GM12878 (cell line): ENCODE results near the gene GNAZ. TPM values are rescaled to one million over a fixed set of nuclear protein-coding genes. Genes with fewer than 3 reads are reported as not detected.

Experiments
- ATAC-seq: fragments of 200-7000 bp; cut with Tn5 transposase; 3 replicates; pipeline ENCODE4 v1.9.1; 2020; ENCODE audit warnings: mild to moderate bottlenecking, moderate library complexity
- BruUV-seq: library from RNA; stranded (reverse); fragments of 400-500 nt; replicated peaks from 2 replicates; lab custom pipeline; 2021; lab: Mats Ljungman, UMichigan
- CTCF ChIA-PET: fragments of 300-600 bp; sonication (Branson Sonifier 250); formaldehyde crosslinking; extraction: SDS; loops from one replicate; lab custom pipeline; 2021; ENCODE audit warnings: inconsistent platforms; lab: Yijun Ruan, JAX
- POLR2A ChIA-PET: fragments of 350-600 bp; formaldehyde crosslinking; extraction: SDS; loops from one replicate; lab custom pipeline; 2021; ENCODE audit warnings: inconsistent platforms; lab: Charles Lee
- RAD21 ChIA-PET: fragments of 300-600 bp; sonication (Branson Sonifier 250); formaldehyde crosslinking; loops from one replicate; lab custom pipeline; 2023; ENCODE audit warnings: antibody characterized with exemption; ENCODE audit not compliant: unreplicated experiment; lab: Charles Lee
- SMC1A ChIA-PET: fragments of 300-600 bp; sonication (Branson Sonifier 250); formaldehyde crosslinking; loops from one replicate; lab custom pipeline; 2023; ENCODE audit not compliant: unreplicated experiment, uncharacterized antibody; lab: Charles Lee
- DNase-seq: peaks from one replicate; pipeline ENCODE4 v3.0.0-alpha.2; 2011; ENCODE audit warnings: low read depth, low spot score
- FAIRE-seq: peaks from 3 replicates; lab custom pipeline; 2011; peaks lifted over from hg19 to GRCh38; lab: Jason Lieb, UNC
- H2AFZ ChIP-seq: 2 replicates; pipeline ENCODE4 v1.6.0; 2011; ENCODE audit warnings: low read depth, low read length, control low read depth; ENCODE audit not compliant: control insufficient read depth
- H3K27ac ChIP-seq: 2 replicates; pipeline ENCODE4 v1.5.1; 2011; ENCODE audit warnings: control low read depth; ENCODE audit not compliant: control insufficient read depth, insufficient read depth
- H3K27me3 ChIP-seq, 2 experiments: replicated peaks in 1 of 2; 2 replicates each; pipeline versions ENCODE4 v1.6.0 to v1.6.1; 2011; ENCODE audit warnings: low read length in 1 of 2; ENCODE audit not compliant: control insufficient read depth in 2 of 2, insufficient read depth in 2 of 2
- H3K36me3 ChIP-seq, 2 experiments: 2 replicates each; pipeline ENCODE4 v1.5.1; 2011; ENCODE audit warnings: low read length in 1 of 2; ENCODE audit not compliant: control insufficient read depth in 2 of 2, insufficient read depth in 2 of 2
- H3K4me1 ChIP-seq: 2 replicates; pipeline ENCODE4 v1.6.1; 2011; ENCODE audit warnings: mild to moderate bottlenecking, low read length, moderate library complexity, mixed read lengths; ENCODE audit not compliant: control insufficient read depth, insufficient read depth
- H3K4me2 ChIP-seq: 2 replicates; pipeline ENCODE4 v1.6.0; 2011; ENCODE audit warnings: control low read depth; ENCODE audit not compliant: control insufficient read depth, insufficient read depth
- H3K4me3 ChIP-seq: fragments of 200-600 bp; sonication (generic); 2 replicates; pipeline ENCODE4 v1.5.1; 2016
- H3K79me2 ChIP-seq: 2 replicates; pipeline ENCODE4 v1.6.0; 2011; ENCODE audit warnings: low read length; ENCODE audit not compliant: control insufficient read depth, insufficient read depth
- H3K9ac ChIP-seq: 2 replicates; pipeline ENCODE4 v1.8.0; 2011; ENCODE audit warnings: low read length, control low read depth, mixed read lengths; ENCODE audit not compliant: control insufficient read depth, insufficient read depth
- H3K9me3 ChIP-seq: replicated peaks from 3 replicates; pipeline ENCODE4 v1.5.1; 2011; ENCODE audit warnings: mild to moderate bottlenecking, low read length; ENCODE audit not compliant: control insufficient read depth, insufficient read depth
- H4K20me1 ChIP-seq: 2 replicates; pipeline ENCODE4 v1.6.0; 2011; ENCODE audit not compliant: control insufficient read depth, insufficient read depth
- GATAD2B ChIP-seq: fragments of 450-650 bp; conservative IDR thresholded peaks from 2 replicates; pipeline ENCODE4 v1.6.1; 2017; ENCODE audit warnings: low read depth, mild to moderate bottlenecking, moderate library complexity
- IRF4 ChIP-seq: IDR thresholded peaks from 2 replicates; pipeline ENCODE4 v1.6.1; 2011; ENCODE audit warnings: low read depth, low read length
- MXI1 ChIP-seq: fragments of 150-350 bp; IDR thresholded peaks from 2 replicates; pipeline ENCODE4 v1.6.1; 2011; ENCODE audit warnings: low read depth, mild to moderate bottlenecking, inconsistent platforms, low read length, improper control_type of control experiment
- POU2F2 ChIP-seq: IDR thresholded peaks from 3 replicates; pipeline ENCODE4 v1.6.1; 2011; ENCODE audit warnings: low read depth, mild to moderate bottlenecking, low read length, borderline replicate concordance
- PRDM15 ChIP-seq: fragments of 450-650 bp; formaldehyde crosslinking; IDR thresholded peaks from 2 replicates; pipeline ENCODE4 v1.4.0; 2020; ENCODE audit warnings: mild to moderate bottlenecking, moderate library complexity
- ZZZ3 ChIP-seq: IDR thresholded peaks from 2 replicates; pipeline ENCODE4 v1.6.1; 2011; ENCODE audit warnings: low read depth; ENCODE audit not compliant: control insufficient read depth, insufficient read length
- WGBS: methylation state at CpG from one replicate; pipeline ENCODE4 v1.1.6; 2016; ENCODE audit warnings: low lambda C conversion rate; ENCODE audit not compliant: insufficient replicate concordance, insufficient coverage; ENCODE audit errors: missing lambda C conversion rate; 5-methylcytosine and 5-hydroxymethylcytosine counted together
- in situ Hi-C: fragments of 300-500 bp; cut with MboI; formaldehyde crosslinking; loops from 9 replicates; pipeline ENCODE4 v1.14.3; 2018; ENCODE audit warnings: mixed read lengths
- intact Hi-C: fragments of 100-400 bp; cut with micrococcal nuclease; formaldehyde crosslinking; loops from one replicate; pipeline ENCODE4 v1.14.2; 2022; ENCODE audit not compliant: unreplicated experiment
- polyA plus RNA-seq, 11 experiments: library from polyadenylated mRNA; depleted of rRNA in 4 of 11; unstranded in 6 of 11; stranded (reverse) in 5 of 11; fragments of >200 nt; fragmentation: Nextera tagmentation in 4 of 11; fragmentation: Illumina TruSeq in 1 of 11; extraction: Ambion mirVana in 4 of 11; extraction: Trizol in 1 of 11; gene quantifications; 1 replicate in 1 of 11; 2 replicates in 10 of 11; pipeline versions ENCODE4 v1.2.1 to v1.2.3, GENCODE V29; 2011 to 2016; ENCODE audit warnings: inconsistent platforms in 2 of 11, missing spikeins in 2 of 11, low read depth in 1 of 11
- total RNA-seq, 4 experiments: library from RNA; depleted of rRNA in 3 of 4; stranded (reverse); fragments of >200 nt in 3 of 4; fragmentation: Illumina TruSeq in 1 of 4; extraction: Trizol in 1 of 4; gene quantifications; 2 replicates each; pipeline versions ENCODE4 v1.2.1 to v1.2.3, GENCODE V29; 2013 to 2021

Gene GNAZ
- total and polyA plus RNA-seq, 10 of the 15 experiments (the other 5 are each of a cell fraction or from before 2014, with no cell fraction given): 0.09 to 1.0 (median 0.44) TPM; not detected in 1

GRCh38 chr22:23063539-23064380, 6.6 kb upstream of the GNAZ start:
- no peak overlapping the region for H3K4me2 ChIP-seq
- no peaks in the 10 kb centered on the region for H3K27me3 ChIP-seq
- H3K27ac ChIP-seq: no peak overlapping the region
- no peak for FAIRE-seq
- H4K20me1 ChIP-seq: no peaks in the 10 kb centered on the region
- H3K4me1 ChIP-seq: no peaks in the 10 kb centered on the region
- ChIA-PET CTCF (interaction anchor here (0.6 to 2.7 kb wide), 4 partner anchors 8 to 510 kb away, joined by 3 to 13 read pairs (median 3); no protein-coding TSS in a partner anchor), SMC1A (interaction anchor here (0.8 to 1.5 kb wide), 4 partner anchors 11 to 104 kb away, joined by 3 to 4 read pairs (median 3); no protein-coding TSS in a partner anchor), RAD21 (no interaction called here), POLR2A (interaction anchor here (1.1 kb wide), 1 partner anchor 12 kb away, joined by 3 read pairs; no protein-coding TSS in a partner anchor)
- H3K9me3 ChIP-seq: no peaks in the 10 kb centered on the region
- ATAC-seq: no peak
- no TSS peak for BruUV-seq
- no peak for DNase-seq
- H2AFZ ChIP-seq: no peak overlapping the region
- in situ Hi-C loops (no loop called here), intact Hi-C loops (no loop called here)
- no peak overlapping the region for H3K9ac ChIP-seq
- no peaks in the 10 kb centered on the region for H3K79me2 ChIP-seq
- no peaks in the 10 kb centered on the region for H3K36me3 ChIP-seq
- no peak overlapping the region for H3K4me3 ChIP-seq
- TF ChIP-seq POU2F2: no peak
- TF ChIP-seq ZZZ3: no peak
- no peak for TF ChIP-seq GATAD2B
- WGBS: 63% methylated on average over 16 of the region's 16 CpGs

- ATAC-seq: no peak
- no peak overlapping the region for H3K4me3 ChIP-seq
- ChIA-PET RAD21 (no interaction called here), SMC1A (interaction anchor here (0.8 to 1.7 kb wide), 4 partner anchors 10 to 105 kb away, joined by 3 to 5 read pairs (median 3); no protein-coding TSS in a partner anchor), CTCF (interaction anchor here (0.6 to 2.7 kb wide), 5 partner anchors 8 to 510 kb away, joined by 3 to 13 read pairs (median 3); no protein-coding TSS in a partner anchor)
- H3K4me1 ChIP-seq: no peaks in the 10 kb centered on the region
- H3K36me3 ChIP-seq: no peaks in the 10 kb centered on the region
- in situ Hi-C loops (no loop called here), intact Hi-C loops (no loop called here)
- no peaks in the 10 kb centered on the region for H3K9me3 ChIP-seq
- H3K79me2 ChIP-seq: no peaks in the 10 kb centered on the region
- no peak overlapping the region for H3K4me2 ChIP-seq
- no peak overlapping the region for H3K27ac ChIP-seq
- DNase-seq: no peak
- peaks cover 0 to under 1% of the 10 kb centered on the region in 2 experiments; a peak in 1 of 4 replicates for H3K27me3 ChIP-seq
- no TSS peak for BruUV-seq
- 61% methylated on average over 11 of the region's 11 CpGs for WGBS
- no peaks in the 10 kb centered on the region for H4K20me1 ChIP-seq
- no peak for TF ChIP-seq IRF4
- no peak for TF ChIP-seq MXI1
- TF ChIP-seq PRDM15 (CRISPR knock-in tag): no peak
- TF ChIP-seq, all 136 proteins: peak for 0
- no peak for FAIRE-seq
- POLR2A ChIA-PET: interaction anchor here (0.6 to 1.1 kb wide), 2 partner anchors 11 to 826 kb away, joined by 3 to 4 read pairs; no protein-coding TSS in a partner anchor
- Histone ChIP-seq H2AFZ (no peak overlapping the region), H3K9ac (no peak overlapping the region)
Measured at GRCh38 chr22:23064381-23065068, 5.8 kb upstream of the GNAZ start.
